ENCODE data around the gene ADAM30.
A peak's percentile ranks its signal among the peaks of the same experiment; 100 is the strongest.

Gene ADAM30

DNA sequence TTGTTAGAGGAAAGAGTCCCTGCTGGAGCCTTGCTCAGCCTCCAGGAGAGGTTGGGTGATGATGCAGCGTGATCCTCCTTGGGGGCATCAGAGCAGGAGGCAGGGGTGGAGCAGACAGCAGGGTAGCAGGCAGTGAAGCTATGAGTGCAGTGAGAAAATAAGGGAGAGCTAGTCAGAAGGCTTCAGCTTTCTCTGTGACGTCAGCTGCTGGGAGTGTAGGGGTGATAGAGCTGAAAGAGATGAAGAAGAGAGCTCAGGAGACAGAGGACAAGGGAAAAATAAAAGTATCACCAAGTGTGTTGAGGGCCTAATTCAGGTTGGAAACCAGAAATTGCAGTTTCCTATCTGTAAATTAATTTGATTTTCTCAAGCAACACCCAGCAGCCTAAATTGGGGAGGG, 2.2 kb upstream of the ADAM30 start:
- DNase-seq = no peak
- Mint-ChIP-seq H3K4me3 (no peak overlapping the region), H3K36me3 (no peaks in the 10 kb centered on the region), H3K9me3 (no peaks in the 10 kb centered on the region), H3K27me3 (peaks cover 14% of the 10 kb centered on the region), H3K27ac (no peak overlapping the region), H3K4me1 (peaks cover 20% of the 10 kb centered on the region)
- CTCF ChIA-PET = no interaction called here

DNA sequence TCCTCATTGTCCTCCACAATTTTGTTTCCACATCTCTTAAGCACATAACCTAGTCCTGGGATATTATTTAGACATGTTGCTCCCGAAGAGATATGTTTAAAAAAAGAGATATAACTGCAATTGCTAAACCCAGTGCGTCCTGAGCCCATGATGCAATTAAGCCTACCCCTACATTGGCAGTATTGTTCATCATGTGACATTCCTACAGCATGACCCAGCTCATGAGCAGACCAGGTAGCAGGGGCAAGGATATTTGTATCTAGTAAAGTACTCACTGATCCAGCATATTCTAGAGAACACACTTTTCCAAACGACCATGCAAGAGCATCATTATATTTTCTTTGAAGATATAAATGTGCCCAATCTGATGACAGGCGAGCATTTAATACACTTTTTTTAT, 1.2 kb downstream of the ADAM30 start:
- Mint-ChIP-seq H3K27ac (no peak overlapping the region), H3K27me3 (peaks cover 7% of the 10 kb centered on the region), H3K36me3 (no peaks in the 10 kb centered on the region), H3K4me3 (no peak overlapping the region), H3K4me1 (peaks cover 46% of the 10 kb centered on the region), H3K9me3 (peaks cover under 1% of the 10 kb centered on the region)
- DNase-seq = no peak
- CTCF ChIA-PET = interaction anchor here (0.7 to 3.8 kb wide), 4 partner anchors 9 to 53 kb away, joined by 3 to 13 read pairs (median 3); no protein-coding TSS in a partner anchor

DNA sequence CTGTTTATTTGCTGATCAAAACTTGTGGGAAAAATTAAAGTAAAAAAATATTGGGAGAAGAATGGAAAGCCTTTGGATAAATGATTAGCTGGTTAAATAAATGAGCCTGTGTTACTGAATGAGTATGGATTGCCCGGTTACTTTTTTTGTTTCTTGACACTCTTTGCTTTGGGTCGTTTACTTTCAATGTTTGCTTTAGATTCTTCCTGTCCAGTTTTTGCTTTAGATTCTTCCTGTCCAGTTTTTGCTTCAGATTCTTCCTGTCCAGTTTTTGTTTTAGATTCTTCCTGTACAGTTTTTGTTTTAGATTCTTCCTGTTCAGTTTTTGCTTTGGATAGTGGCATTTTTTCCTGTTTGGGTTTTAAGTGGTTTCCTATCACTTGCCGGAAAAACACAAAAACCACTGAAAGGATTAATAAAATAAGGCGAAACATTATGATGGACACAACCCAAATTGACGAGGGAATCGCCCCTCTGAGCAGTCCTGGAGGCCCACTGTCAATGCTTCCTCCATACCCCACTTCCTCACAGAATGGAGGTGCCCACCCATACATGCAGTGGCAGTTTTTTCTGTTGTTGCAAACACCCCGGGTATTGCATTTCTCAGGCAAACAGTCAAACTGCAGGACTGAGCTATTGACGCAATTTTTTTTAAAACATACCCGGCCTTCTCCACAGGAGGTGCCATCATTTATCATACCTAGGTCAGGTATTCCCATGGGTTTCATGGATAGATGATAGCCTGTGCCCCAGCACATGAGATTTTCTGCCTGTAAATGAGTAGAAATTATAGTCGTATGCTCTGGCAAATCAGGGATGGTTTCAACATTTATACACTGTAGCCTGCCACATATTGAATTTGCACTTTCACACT, 2.3 kb downstream of the ADAM30 start:
- no peak for DNase-seq
- Mint-ChIP-seq H3K27me3 (peaks cover 12% of the 10 kb centered on the region), H3K4me3 (peak overlapping the region; percentile 45), H3K4me1 (peaks cover 46% of the 10 kb centered on the region), H3K9me3 (peaks cover 2% of the 10 kb centered on the region), H3K36me3 (peaks cover under 1% of the 10 kb centered on the region), H3K27ac (peak overlapping the region; percentile 89)
- CTCF ChIA-PET = interaction anchor here (0.8 to 3.8 kb wide), 4 partner anchors 8 to 54 kb away, joined by 3 to 13 read pairs (median 4); no protein-coding TSS in a partner anchor

DNA sequence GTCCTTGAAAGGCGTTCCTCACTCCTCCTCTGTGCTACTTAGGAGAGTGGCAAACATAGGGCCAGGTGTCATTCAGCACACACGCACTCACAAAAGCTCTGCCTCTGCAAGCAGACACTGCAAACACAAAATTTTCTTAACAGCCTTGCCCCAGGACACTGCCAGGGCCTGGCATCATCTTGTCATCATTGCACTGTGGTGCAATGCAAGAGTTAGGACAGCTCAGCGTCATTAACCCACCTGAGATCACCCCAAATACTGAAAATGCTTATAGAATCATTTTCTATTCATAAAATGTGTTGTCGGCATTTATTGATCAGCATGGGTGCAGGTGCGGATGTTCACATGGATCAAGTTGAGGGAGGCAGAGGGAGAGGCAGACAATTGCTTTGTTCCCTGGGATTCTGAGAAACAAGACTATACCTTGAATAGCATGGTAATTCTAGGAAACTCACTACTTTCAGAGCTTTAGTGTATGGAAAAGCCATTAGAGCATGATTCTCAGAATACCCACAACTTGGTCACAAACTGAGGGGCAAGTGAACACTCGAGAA, 3.0 kb downstream of the ADAM30 start:
- peaks cover 46% of the 10 kb centered on the region for H3K4me1 Mint-ChIP-seq
- H3K4me3 Mint-ChIP-seq = peak overlapping the region; percentile 45
- DNase-seq = peak; percentile 56
- CTCF ChIA-PET = interaction anchor here (0.8 to 1.5 kb wide), 2 partner anchors 9 to 55 kb away, joined by 3 to 6 read pairs; no protein-coding TSS in a partner anchor
- H3K36me3 Mint-ChIP-seq = peaks cover 8% of the 10 kb centered on the region
- H3K27ac Mint-ChIP-seq = peak overlapping the region; percentile 89
- peaks cover 12% of the 10 kb centered on the region for H3K27me3 Mint-ChIP-seq
- peaks cover 10% of the 10 kb centered on the region for H3K9me3 Mint-ChIP-seq

DNA sequence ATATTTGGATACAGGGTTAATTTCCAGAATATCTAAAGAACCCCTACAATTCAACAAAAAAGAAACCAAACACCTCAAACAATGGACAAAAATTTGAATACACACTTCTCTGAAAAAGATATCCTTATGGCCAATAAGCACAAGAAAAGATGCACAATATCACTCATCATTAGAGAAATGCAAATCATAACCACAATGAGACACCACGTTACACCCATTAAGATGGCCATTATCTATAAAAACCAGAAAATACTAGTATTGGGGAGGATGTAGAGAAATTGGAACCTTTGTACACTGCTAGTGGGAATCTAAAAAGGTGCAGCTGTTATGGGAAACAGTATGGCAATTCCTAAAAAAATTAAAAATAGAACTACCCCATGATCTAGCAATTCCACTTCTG, 4.9 kb downstream of the ADAM30 start:
- CTCF ChIA-PET = no interaction called here
- Mint-ChIP-seq H3K4me1 (peaks cover 46% of the 10 kb centered on the region), H3K36me3 (peaks cover 11% of the 10 kb centered on the region), H3K4me3 (no peak overlapping the region), H3K9me3 (peaks cover 16% of the 10 kb centered on the region), H3K27me3 (peaks cover 24% of the 10 kb centered on the region), H3K27ac (no peak overlapping the region)
- no peak for DNase-seq

DNA sequence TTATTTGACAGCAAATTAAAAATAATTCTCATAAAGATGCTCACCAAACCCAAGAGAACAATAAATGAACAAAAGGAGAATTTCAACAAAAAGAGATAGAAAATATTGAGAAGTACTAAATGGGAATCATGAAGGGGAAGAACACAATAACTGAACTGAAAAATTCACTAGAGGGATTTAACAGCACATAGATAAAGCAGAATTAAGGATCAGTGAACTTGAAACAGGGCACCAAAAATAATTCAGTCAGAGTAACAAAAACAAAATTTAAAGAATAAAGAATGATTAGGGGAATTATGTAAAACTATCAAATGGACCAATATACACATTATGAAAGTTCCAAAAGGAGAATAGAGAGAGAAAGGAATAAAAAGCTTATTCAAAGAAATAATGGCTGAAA, 7.8 kb downstream of the ADAM30 start:
- Mint-ChIP-seq H3K36me3 (peaks cover 11% of the 10 kb centered on the region), H3K4me3 (no peak overlapping the region), H3K9me3 (peaks cover 16% of the 10 kb centered on the region), H3K27me3 (peaks cover 24% of the 10 kb centered on the region), H3K27ac (no peak overlapping the region), H3K4me1 (peaks cover 26% of the 10 kb centered on the region)
- no peak for DNase-seq
- CTCF ChIA-PET = no interaction called here

DNA sequence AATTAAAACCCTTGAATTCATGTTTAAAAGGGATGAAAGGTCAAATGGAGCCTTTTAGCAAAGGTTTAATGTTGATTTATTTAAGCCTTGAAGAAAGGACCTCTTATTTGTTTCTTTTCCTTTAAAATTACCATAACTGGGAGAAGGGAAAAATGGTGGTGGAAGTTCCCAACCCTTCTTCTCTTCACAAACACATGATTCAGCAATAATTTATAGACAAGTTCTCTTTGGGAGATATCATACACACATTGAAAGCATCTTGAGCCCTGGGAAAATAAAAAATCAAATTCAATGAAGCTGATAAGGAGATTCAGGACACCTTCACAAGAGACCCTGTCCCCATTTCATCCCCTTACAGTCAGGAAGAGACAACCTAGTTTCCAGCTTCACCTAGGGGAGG, 8.9 kb downstream of the ADAM30 start:
- Mint-ChIP-seq H3K27me3 (peaks cover 24% of the 10 kb centered on the region), H3K4me3 (no peak overlapping the region), H3K27ac (no peak overlapping the region), H3K4me1 (peaks cover 15% of the 10 kb centered on the region), H3K9me3 (peaks cover 16% of the 10 kb centered on the region), H3K36me3 (peaks cover 11% of the 10 kb centered on the region)
- CTCF ChIA-PET = interaction anchor here (1.0 to 2.8 kb wide), 7 partner anchors 9 to 77 kb away, joined by 4 to 24 read pairs (median 8); partner anchors contain the start of gene ADAM30
- DNase-seq = no peak

DNA sequence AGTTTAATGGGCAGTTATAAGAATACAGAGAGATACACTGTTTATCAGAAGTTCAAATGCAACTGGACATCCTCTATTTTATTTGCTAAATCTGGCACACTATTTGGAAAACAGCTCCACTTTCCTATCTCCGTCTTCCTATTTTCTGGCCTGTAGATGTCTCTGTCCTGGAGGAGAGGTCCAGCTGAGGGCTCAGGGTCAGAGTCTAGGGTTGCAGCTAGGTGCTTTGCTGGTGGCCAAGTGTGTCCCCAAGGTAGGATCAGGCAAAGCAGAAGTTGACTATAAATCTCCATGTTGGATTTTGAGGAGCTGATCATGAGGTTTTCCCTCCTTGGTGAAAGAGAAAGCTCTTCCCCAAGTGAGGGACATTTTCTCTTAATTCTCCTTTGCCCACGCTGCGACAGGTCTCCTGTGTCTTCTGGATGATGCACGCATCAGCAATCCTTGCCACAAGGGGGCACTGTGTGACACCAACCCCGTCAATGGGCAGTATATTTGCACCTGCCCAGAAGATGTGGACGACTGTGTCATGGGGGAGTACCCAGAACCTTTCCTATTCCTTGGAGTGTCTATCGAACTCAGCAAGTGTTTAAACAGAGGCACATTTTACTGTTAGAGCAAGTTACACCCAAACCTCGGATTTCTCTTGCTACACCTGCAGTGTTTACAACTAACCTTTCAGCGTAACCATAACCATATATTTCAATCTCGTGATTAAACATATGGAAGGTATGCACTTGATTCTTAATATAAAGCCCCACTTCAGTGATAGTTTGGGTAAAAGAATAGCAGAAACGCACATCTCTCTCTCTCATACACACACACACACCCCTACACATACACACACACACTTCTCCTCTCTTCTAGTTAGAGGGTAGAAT, 10.2 kb downstream of the ADAM30 start:
- DNase-seq = peak; percentile 77
- CTCF ChIA-PET = interaction anchor here (0.6 to 2.8 kb wide), 16 partner anchors 9 to 141 kb away, joined by 3 to 24 read pairs (median 4); partner anchors contain the start of gene ADAM30
- Mint-ChIP-seq H3K36me3 (peaks cover 11% of the 10 kb centered on the region), H3K27ac (no peak overlapping the region), H3K27me3 (peaks cover 23% of the 10 kb centered on the region), H3K9me3 (peaks cover 16% of the 10 kb centered on the region), H3K4me1 (peaks cover 4% of the 10 kb centered on the region), H3K4me3 (no peak overlapping the region)

DNA sequence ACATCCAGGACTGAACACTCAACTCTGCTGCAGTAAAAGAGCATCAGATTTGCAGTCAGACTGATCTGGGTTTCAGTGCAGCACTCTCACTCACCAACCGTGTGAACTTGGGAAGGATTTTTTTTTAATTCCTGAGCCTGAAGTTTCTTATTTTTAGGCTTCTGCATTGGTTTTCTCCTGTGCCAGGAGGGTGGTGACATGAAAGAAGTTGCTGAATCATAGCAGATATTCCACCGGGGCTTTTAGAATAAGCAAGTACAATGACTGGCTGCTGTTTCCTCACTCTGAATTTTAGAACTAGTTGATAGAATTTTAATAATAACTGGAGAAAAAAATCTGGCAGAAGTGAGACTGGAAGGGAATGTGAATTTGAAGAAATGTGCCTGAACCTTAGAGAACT, 11.6 kb downstream of the ADAM30 start:
- Mint-ChIP-seq H3K9me3 (peaks cover 15% of the 10 kb centered on the region), H3K36me3 (peaks cover 11% of the 10 kb centered on the region), H3K4me1 (no peaks in the 10 kb centered on the region), H3K27me3 (peaks cover 27% of the 10 kb centered on the region), H3K27ac (no peak overlapping the region), H3K4me3 (no peak overlapping the region)
- no peak for DNase-seq
- CTCF ChIA-PET = interaction anchor here (0.6 to 2.8 kb wide), 3 partner anchors 14 to 23 kb away, joined by 3 to 24 read pairs (median 4); no protein-coding TSS in a partner anchor

DNA sequence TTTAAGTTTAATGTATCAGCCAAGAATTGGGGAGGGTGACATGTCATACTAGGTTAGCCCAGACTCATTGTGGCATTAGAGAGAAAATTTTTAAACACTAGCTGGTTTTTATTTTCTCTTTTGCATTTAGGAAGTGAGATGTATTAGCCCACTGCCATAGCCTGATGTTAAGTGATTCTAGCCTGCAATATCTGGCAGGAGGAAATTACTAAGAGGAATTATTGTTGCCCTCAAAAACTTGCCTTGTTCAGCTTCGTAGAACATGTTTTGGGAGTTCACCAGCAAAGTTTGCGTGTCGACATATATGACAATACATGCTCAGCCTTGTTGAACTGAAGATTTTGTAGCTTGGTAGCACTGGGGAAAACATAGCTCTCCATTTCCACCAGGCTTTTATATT, 12.5 kb downstream of the ADAM30 start:
- Mint-ChIP-seq H3K4me3 (no peak overlapping the region), H3K27me3 (peaks cover 31% of the 10 kb centered on the region), H3K9me3 (peaks cover 11% of the 10 kb centered on the region), H3K27ac (no peak overlapping the region), H3K4me1 (no peaks in the 10 kb centered on the region), H3K36me3 (peaks cover 7% of the 10 kb centered on the region)
- CTCF ChIA-PET = interaction anchor here (0.6 to 1.4 kb wide), 9 partner anchors 10 to 84 kb away, joined by 3 to 8 read pairs (median 3); no protein-coding TSS in a partner anchor
- DNase-seq = no peak

DNA sequence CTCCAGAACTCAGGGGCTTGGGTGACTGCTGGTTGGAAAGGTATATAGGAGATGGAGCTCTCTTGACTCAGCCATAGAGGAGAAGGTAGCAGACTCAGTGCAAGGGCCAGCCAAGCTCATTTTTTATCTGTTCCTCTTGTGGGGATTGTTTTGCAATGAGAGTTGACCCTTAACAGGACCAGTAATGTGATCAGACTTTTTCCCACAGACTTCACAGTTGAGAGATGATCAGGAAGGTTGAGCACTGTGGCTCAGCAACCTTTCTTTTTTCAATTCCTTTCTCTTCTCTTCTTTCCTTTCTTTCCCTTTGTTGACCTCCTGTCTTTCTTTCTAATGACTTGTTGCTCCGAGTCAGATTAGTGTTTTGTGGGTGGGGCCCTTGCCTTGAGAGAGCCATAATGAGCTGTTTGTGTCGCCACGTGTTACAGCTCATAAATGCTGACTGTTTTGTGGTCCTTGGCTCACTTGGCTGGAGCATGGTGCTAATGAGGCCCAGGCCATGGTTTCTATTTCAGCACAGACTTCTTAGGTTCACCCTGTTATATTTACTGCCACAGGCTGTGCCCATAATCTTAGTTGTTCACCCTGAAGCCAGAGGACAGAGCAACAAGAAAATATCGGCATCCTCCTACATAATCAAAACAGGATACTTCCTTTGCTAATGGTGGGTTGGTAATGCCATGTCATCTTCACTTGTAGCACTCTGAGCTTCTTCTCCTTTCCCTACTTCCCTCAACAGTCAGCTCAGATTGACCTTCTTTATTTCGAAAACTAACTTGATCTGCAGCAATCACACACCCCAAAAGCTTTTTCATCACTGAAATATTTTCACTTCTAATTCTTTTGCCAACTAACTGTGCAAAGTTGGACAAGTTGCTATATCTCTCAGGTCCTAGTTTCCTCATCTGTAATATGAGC, 13.9 kb downstream of the ADAM30 start:
- CTCF ChIA-PET = interaction anchor here (0.8 to 1.3 kb wide), 5 partner anchors 11 to 73 kb away, joined by 3 read pairs; no protein-coding TSS in a partner anchor
- H3K27ac Mint-ChIP-seq = no peak overlapping the region
- H3K4me1 Mint-ChIP-seq = no peaks in the 10 kb centered on the region
- H3K27me3 Mint-ChIP-seq = peaks cover 29% of the 10 kb centered on the region
- H3K9me3 Mint-ChIP-seq = no peaks in the 10 kb centered on the region
- DNase-seq = no peak
- H3K4me3 Mint-ChIP-seq = no peak overlapping the region
- H3K36me3 Mint-ChIP-seq = no peaks in the 10 kb centered on the region

DNA sequence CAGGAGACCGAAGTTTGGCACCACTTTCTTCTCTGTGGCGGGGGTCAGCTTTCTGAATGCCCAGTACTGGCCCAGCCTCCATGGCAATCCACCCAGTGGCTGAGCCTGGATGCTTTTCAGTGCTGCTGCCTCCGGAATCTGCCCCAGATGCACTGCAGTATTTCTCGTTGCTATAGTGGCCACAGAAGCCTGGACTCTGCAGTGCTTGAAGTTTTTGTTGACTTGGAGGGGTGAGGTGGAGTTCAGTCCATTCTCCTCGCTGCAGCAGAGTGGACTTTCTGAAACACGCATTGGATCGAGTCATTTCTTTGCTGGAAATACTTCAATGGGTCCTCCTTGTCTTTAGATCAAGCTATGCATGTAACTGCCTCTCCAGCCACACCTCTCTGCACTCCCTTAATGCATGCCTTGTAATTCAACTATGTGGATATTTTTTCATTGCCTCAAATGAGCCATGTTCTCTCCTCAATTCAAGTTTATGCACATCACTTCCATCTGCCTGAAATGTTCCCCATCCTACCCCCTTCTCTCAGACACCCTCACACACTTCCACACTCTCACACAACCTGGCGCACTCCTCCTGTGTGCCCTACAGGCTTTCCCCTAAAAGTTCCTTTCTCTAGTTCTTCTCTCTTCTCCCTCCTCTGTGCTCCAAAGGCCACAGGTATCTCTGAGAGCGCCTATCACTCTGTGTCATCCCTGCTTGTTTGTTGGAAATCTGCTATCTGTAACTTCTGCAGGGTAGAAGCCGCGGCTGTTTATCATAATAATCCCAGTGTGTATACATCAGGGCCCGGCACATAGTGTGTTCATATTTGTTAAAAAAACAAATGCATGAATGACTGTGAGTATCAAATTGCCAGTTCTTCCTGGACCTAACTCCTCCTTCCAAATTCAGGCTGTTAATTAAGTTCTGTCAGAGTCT, 16.5 kb downstream of the ADAM30 start:
- CTCF ChIA-PET = interaction anchor here (1.1 to 1.3 kb wide), 3 partner anchors 10 to 69 kb away, joined by 3 to 6 read pairs (median 4); no protein-coding TSS in a partner anchor
- DNase-seq = no peak
- Mint-ChIP-seq H3K36me3 (no peaks in the 10 kb centered on the region), H3K4me3 (no peak overlapping the region), H3K27me3 (peaks cover 25% of the 10 kb centered on the region), H3K4me1 (no peaks in the 10 kb centered on the region), H3K9me3 (no peaks in the 10 kb centered on the region), H3K27ac (no peak overlapping the region)
